BLaER1 treated with 17β-estradiol and CSF1 and Interleukin-3, amounts not matched to agents 10 nM and 100 nM (cell line): Measurements from ENCODE around the gene PIEZO1.
"Not testable (repeated sequence)": the region's sequence is repeated elsewhere in the genome, so short reads cannot be mapped to it uniquely, and the experiment has no call there.

ENCODE experiments used
- H3K27ac ChIP-seq, 11 experiments: shearing (Covaris generic); formaldehyde crosslinking; 2 replicates each; pipeline ENCODE4 v1.8.1; 2022
- H3K27me3 ChIP-seq, 11 experiments: shearing (Covaris generic); formaldehyde crosslinking; 2 replicates each; pipeline ENCODE4 v1.8.1; 2022
- H3K36me3 ChIP-seq, 11 experiments: shearing (Covaris generic); formaldehyde crosslinking; 2 replicates each; pipeline ENCODE4 v1.8.1; 2022
- H3K4me1 ChIP-seq, 10 experiments: shearing (Covaris generic); formaldehyde crosslinking; 2 replicates each; pipeline ENCODE4 v1.8.1; 2022
- H3K4me2 ChIP-seq, 11 experiments: shearing (Covaris generic); formaldehyde crosslinking; 2 replicates each; pipeline ENCODE4 v1.8.1; 2022
- H3K4me3 ChIP-seq, 10 experiments: shearing (Covaris generic); formaldehyde crosslinking; 2 replicates each; pipeline ENCODE4 v1.8.1; 2022
- H3K9ac ChIP-seq, 11 experiments: shearing (Covaris generic); formaldehyde crosslinking; 2 replicates each; pipeline ENCODE4 v1.8.1; 2022
- H3K9me3 ChIP-seq, 11 experiments: shearing (Covaris generic); formaldehyde crosslinking; replicated peaks in 1 of 11; 2 replicates each; pipeline ENCODE4 v1.8.1; 2022
- H4K20me1 ChIP-seq, 11 experiments: shearing (Covaris generic); formaldehyde crosslinking; 2 replicates each; pipeline ENCODE4 v1.8.1; 2022
- Cebpa-rat ChIP-seq, 11 experiments: shearing (Covaris generic); IDR thresholded peaks; 2 replicates each; pipeline ENCODE4 v1.8.1; 2022

PIEZO1 gene

GRCh38 chr16:88793251-88793954, 8.4 kb upstream of the PIEZO1 start:
- H3K9ac ChIP-seq = peak overlapping the region; percentile 5 to 69 (median 55); a peak in 17 of 22 replicates

DNA sequence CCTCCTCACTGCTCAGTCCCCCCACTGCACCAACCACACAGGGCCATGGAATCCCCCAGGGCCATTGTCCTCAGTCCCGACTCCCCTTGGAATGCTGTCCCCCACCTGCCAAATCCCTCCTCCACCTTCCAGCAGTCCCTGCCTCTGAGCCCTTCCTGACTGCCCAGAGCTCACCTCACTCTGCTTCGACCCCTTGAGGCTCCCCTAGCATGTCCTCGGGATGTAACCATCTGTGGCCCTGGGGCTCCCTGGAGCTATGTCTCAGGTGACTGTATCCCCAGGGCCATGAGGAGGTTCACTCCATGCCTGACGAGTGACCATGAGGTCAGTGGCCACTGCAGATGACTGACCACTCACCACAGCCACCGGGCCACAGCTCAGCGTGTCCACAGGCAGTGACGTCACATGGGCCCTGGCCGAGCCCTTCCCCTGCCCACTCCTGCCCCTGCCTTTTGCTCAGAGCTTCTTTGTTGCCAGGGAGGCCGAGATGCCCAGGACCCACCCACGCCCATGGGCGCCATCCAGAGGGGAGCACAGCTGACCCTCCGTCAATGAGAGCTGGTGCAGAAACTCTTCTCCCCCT, 7.7 kb upstream of the PIEZO1 start:
- 0 out of 22 replicates have a peak, but pooled peaks cover 0 to 3% (median 0%) of the 10 kb centered on the region in 11 experiments for H3K9me3 ChIP-seq
- TF ChIP-seq Cebpa-rat (IDR thresholded peaks at IDR 0.05) = no peak
- peak overlapping the region in 9 of 11 experiments; percentile 42 to 69 (median 60); a peak in 15 of 22 replicates for H3K9ac ChIP-seq
- no peaks in the 10 kb centered on the region for H4K20me1 ChIP-seq
- peak overlapping the region; percentile 77 to 91 (median 88) for H3K4me2 ChIP-seq
- peak overlapping the region in 1 of 10 experiments; percentile 39; a peak in 1 of 20 replicates for H3K4me3 ChIP-seq
- H3K36me3 ChIP-seq = no peaks in the 10 kb centered on the region
- H3K4me1 ChIP-seq = peaks cover 66 to 92% (median 86%) of the 10 kb centered on the region in 10 experiments
- H3K27ac ChIP-seq = peak overlapping the region in 10 of 11 experiments; percentile 12 to 82 (median 72); a peak in 18 of 22 replicates
- H3K27me3 ChIP-seq = no peaks in the 10 kb centered on the region

More at GRCh38 chr16:88793251-88793954, 8.4 kb upstream of the PIEZO1 start:
- Histone ChIP-seq H3K27ac (peak overlapping the region in 9 of 11 experiments; percentile 22 to 82 (median 72); a peak in 17 of 22 replicates), H3K9me3 (peaks cover 0 to 8% (median 0%) of the 10 kb centered on the region in 11 experiments; a peak in 4 of 22 replicates), H3K4me1 (peaks cover 66 to 90% (median 87%) of the 10 kb centered on the region in 10 experiments), H3K4me3 (peak overlapping the region in 2 of 10 experiments; percentile 26 to 39; a peak in 5 of 20 replicates), H3K4me2 (peak overlapping the region; percentile 77 to 91 (median 88)), H4K20me1 (no peaks in the 10 kb centered on the region), H3K27me3 (no peaks in the 10 kb centered on the region), H3K36me3 (no peaks in the 10 kb centered on the region)
- TF ChIP-seq Cebpa-rat (IDR thresholded peaks at IDR 0.05) = no peak

- Histone ChIP-seq H3K4me1 (peaks cover 66 to 96% (median 89%) of the 10 kb centered on the region in 10 experiments), H3K9me3 (no peaks in the 10 kb centered on the region), H3K27ac (peak overlapping the region in 10 of 11 experiments; percentile 12 to 82 (median 72); a peak in 19 of 22 replicates), H4K20me1 (no peaks in the 10 kb centered on the region), H3K9ac (peak overlapping the region in 10 of 11 experiments; percentile 11 to 69 (median 56); a peak in 16 of 22 replicates), H3K36me3 (no peaks in the 10 kb centered on the region), H3K27me3 (no peaks in the 10 kb centered on the region), H3K4me3 (peak overlapping the region in 2 of 10 experiments; percentile 7 to 49; a peak in 3 of 20 replicates), H3K4me2 (peak overlapping the region; percentile 77 to 91 (median 88))
- TF ChIP-seq Cebpa-rat (IDR thresholded peaks at IDR 0.05) = no peak
Observed at GRCh38 chr16:88792078-88792550, 7.1 kb upstream of the PIEZO1 start.

- no peak for TF ChIP-seq Cebpa-rat (IDR thresholded peaks at IDR 0.05)
- H3K27ac ChIP-seq = peak overlapping the region; percentile 38 to 90 (median 82); a peak in 21 of 22 replicates
- H3K4me1 ChIP-seq = peaks cover 64 to 91% (median 80%) of the 10 kb centered on the region in 10 experiments
- H3K9ac ChIP-seq = peak overlapping the region; percentile 41 to 80 (median 77); a peak in 21 of 22 replicates
- no peaks in the 10 kb centered on the region for H3K9me3 ChIP-seq
- peak overlapping the region; percentile 84 to 100 (median 95) for H3K4me2 ChIP-seq
- no peaks in the 10 kb centered on the region for H3K27me3 ChIP-seq
- peak overlapping the region; percentile 43 to 68 (median 51); a peak in 19 of 20 replicates for H3K4me3 ChIP-seq
- no peaks in the 10 kb centered on the region for H3K36me3 ChIP-seq
- no peaks in the 10 kb centered on the region for H4K20me1 ChIP-seq
Observed at GRCh38 chr16:88790312-88791211, 5.5 kb upstream of the PIEZO1 start.

DNA sequence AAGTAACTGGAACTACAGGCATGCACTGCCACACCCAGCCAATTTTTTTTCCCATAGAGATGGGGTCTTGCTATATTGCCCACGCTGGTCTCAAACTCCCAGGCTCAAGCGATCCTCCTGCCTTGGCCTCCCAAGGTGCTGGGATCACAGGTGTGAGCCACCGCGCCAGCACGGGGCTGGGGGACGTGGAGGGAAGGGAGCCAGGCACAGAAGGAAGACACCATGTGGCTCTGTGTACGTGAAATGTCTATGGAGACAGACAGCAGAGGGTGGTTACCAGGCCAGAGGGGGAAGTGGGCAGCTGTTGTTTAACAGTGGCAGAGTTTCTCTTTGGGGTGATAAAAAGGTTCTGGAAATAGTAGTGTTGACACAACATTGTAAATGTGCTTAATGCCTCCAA, 4.6 kb upstream of the PIEZO1 start:
- TF ChIP-seq Cebpa-rat (IDR thresholded peaks at IDR 0.05) = no peak
- Histone ChIP-seq H3K9ac (peak overlapping the region in 9 of 11 experiments; percentile 67 to 80 (median 77); a peak in 18 of 22 replicates), H3K4me2 (peak overlapping the region; percentile 84 to 100 (median 95))

GRCh38 chr16:88788749-88789148, 3.7 kb upstream of the PIEZO1 start:
- not testable (repeated sequence) for H3K9me3 ChIP-seq, H4K20me1 ChIP-seq, H3K4me3 ChIP-seq, H3K36me3 ChIP-seq, H3K27me3 ChIP-seq
- Histone ChIP-seq H3K9ac (peak overlapping the region in 2 of 11 experiments; percentile 34 to 80; a peak in 1 of 22 replicates), H3K27ac (peak overlapping the region in 5 of 11 experiments; percentile 76 to 90 (median 84); a peak in 8 of 22 replicates), H3K4me1 (peaks cover 46 to 80% (median 67%) of the 10 kb centered on the region in 10 experiments), H3K4me2 (peak overlapping the region; percentile 84 to 100 (median 95); a peak in 20 of 22 replicates)

More for the DNA sequence above, 4.6 kb upstream of the PIEZO1 start:
- H4K20me1 ChIP-seq = no peaks in the 10 kb centered on the region; a peak in 1 of 22 replicates
- peaks cover 54 to 85% (median 72%) of the 10 kb centered on the region in 10 experiments for H3K4me1 ChIP-seq
- no peaks in the 10 kb centered on the region for H3K27me3 ChIP-seq
- H3K4me3 ChIP-seq = peak overlapping the region in 9 of 10 experiments; percentile 43 to 68 (median 54); a peak in 12 of 20 replicates
- H3K27ac ChIP-seq = peak overlapping the region; percentile 19 to 90 (median 82); a peak in 21 of 22 replicates
- no peaks in the 10 kb centered on the region for H3K9me3 ChIP-seq
- no peaks in the 10 kb centered on the region for H3K36me3 ChIP-seq

- no peaks in the 10 kb centered on the region for H3K27me3 ChIP-seq
- H3K4me3 ChIP-seq = no peak overlapping the region
- no peaks in the 10 kb centered on the region for H3K9me3 ChIP-seq
- no peaks in the 10 kb centered on the region for H3K36me3 ChIP-seq
- H3K9ac ChIP-seq = no peak overlapping the region
- no peak overlapping the region for H3K27ac ChIP-seq
- H3K4me2 ChIP-seq = peak overlapping the region in 1 of 11 experiments; percentile 3; a peak in 2 of 22 replicates
- peaks cover 42 to 80% (median 67%) of the 10 kb centered on the region in 10 experiments for H3K4me1 ChIP-seq
- TF ChIP-seq Cebpa-rat (IDR thresholded peaks at IDR 0.05) = no peak
- H4K20me1 ChIP-seq = peaks cover 4 to 18% (median 14%) of the 10 kb centered on the region in 11 experiments; a peak in 21 of 22 replicates
Observed at GRCh38 chr16:88787579-88788314, 2.7 kb upstream of the PIEZO1 start.
